DND-41 (cell line): ENCODE results near the gene VWA8.

Experiments
- CTCF ChIP-seq: IDR thresholded peaks from 2 replicates; pipeline ENCODE4 v1.5.1; 2012; ENCODE audit warnings: borderline replicate concordance, low read length, moderate library complexity, mild to moderate bottlenecking; ENCODE audit not compliant: poor library complexity, severe bottlenecking; ENCODE audit errors: extremely low read depth
- EZH2 ChIP-seq: IDR thresholded peaks from 3 replicates; pipeline ENCODE4 v1.6.1; 2012; ENCODE audit warnings: borderline replicate concordance, low read depth, mild to moderate bottlenecking, moderate library complexity, low read length, inconsistent platforms; ENCODE audit not compliant: severe bottlenecking

- TF ChIP-seq CTCF: no peak
- TF ChIP-seq EZH2: no peak
Observed at GRCh38 chr13:41762796-41763195, 198.1 kb downstream of the VWA8 start.
